GM19035 (cell line): ENCODE data around the gene AKTIP.
A peak's percentile ranks its signal among the peaks of the same experiment; 100 is the strongest.

Experiments used
- ATAC-seq: cut with Tn5 transposase; IDR thresholded peaks from one replicate; pipeline ENCODE4 v1.9.1; 2021; ENCODE audit not compliant: unreplicated experiment

AKTIP gene

GRCh38 chr16:53484542-53484941 lies 18.5 kb downstream of the AKTIP start:
- no peak for ATAC-seq

- no peak for ATAC-seq
Observed at GRCh38 chr16:53482123-53482522, 20.9 kb downstream of the AKTIP start.

- no peak for ATAC-seq
Observed at GRCh38 chr16:53480394-53480793, 22.6 kb downstream of the AKTIP start.

- ATAC-seq = no peak
Observed at GRCh38 chr16:53478965-53479364, 24.0 kb downstream of the AKTIP start.

- ATAC-seq = no peak
Observed at GRCh38 chr16:53476867-53477266, 26.1 kb downstream of the AKTIP start.

GRCh38 chr16:53465606-53466280 lies 37.3 kb downstream of the AKTIP start:
- no peak for ATAC-seq

GRCh38 chr16:53458635-53459034 lies 44.4 kb downstream of the AKTIP start:
- no peak for ATAC-seq

GRCh38 chr16:53457670-53458069 lies 45.3 kb downstream of the AKTIP start:
- peak; percentile 100 for ATAC-seq

- ATAC-seq = no peak
Observed at GRCh38 chr16:53456625-53457024, 46.4 kb downstream of the AKTIP start.

GRCh38 chr16:53453928-53454327 lies 49.1 kb downstream of the AKTIP start:
- ATAC-seq = no peak

- no peak for ATAC-seq
Observed at GRCh38 chr16:53449816-53450517, 53.0 kb downstream of the AKTIP start.

- ATAC-seq = no peak
Observed at GRCh38 chr16:53446090-53446489, 56.9 kb downstream of the AKTIP start.

GRCh38 chr16:53445534-53445933 lies 57.5 kb downstream of the AKTIP start:
- ATAC-seq = no peak
